DMS114 treated with DMSO at 0.1 percent for 48 hours (cell line): ENCODE measurements around the gene GPR22.
A peak's percentile ranks its signal among the peaks of the same experiment; 100 is the strongest.

Source experiments
- DNase-seq: peaks from one replicate; lab custom pipeline; 2025; ENCODE audit not compliant: unreplicated experiment; lab: John Stamatoyannopoulos, UW

The GPR22 gene

GRCh38 chr7:107469929-107470328 lies at the start of gene GPR22:
GPR22 (plus strand) TSS chr7:107470057; CDS start chr7:107474061, 4,004 bp downstream.
- DNase-seq, result no peak

- DNase-seq, result no peak
Measured at GRCh38 chr7:107427462-107427861, 42.4 kb upstream of the GPR22 start.

- no peak for DNase-seq
Measured at GRCh38 chr7:107428642-107429041, 41.2 kb upstream of the GPR22 start.

GRCh38 chr7:107430057-107430456 lies 39.8 kb upstream of the GPR22 start:
- no peak for DNase-seq

GRCh38 chr7:107432261-107432660 lies 37.6 kb upstream of the GPR22 start:
- DNase-seq, result no peak

- no peak for DNase-seq
Measured at GRCh38 chr7:107435749-107436148, 34.1 kb upstream of the GPR22 start.

- no peak for DNase-seq
Measured at GRCh38 chr7:107439025-107439424, 30.8 kb upstream of the GPR22 start.

- DNase-seq, result no peak
Measured at GRCh38 chr7:107441581-107442422, 28.1 kb upstream of the GPR22 start.

- DNase-seq, result no peak
Measured at GRCh38 chr7:107442678-107443077, 27.2 kb upstream of the GPR22 start.

- DNase-seq, result no peak
Measured at GRCh38 chr7:107446531-107446930, 23.3 kb upstream of the GPR22 start.

GRCh38 chr7:107446988-107447387 lies 22.9 kb upstream of the GPR22 start:
- DNase-seq, result no peak

GRCh38 chr7:107450970-107451369 lies 18.9 kb upstream of the GPR22 start:
- no peak for DNase-seq

GRCh38 chr7:107453388-107453787 lies 16.5 kb upstream of the GPR22 start:
- DNase-seq, result no peak

GRCh38 chr7:107461938-107462533 lies 7.8 kb upstream of the GPR22 start:
- DNase-seq, result no peak

- DNase-seq, result peak; percentile 47
Measured at GRCh38 chr7:107463139-107464078, 6.4 kb upstream of the GPR22 start.

GRCh38 chr7:107464666-107465226 lies 5.1 kb upstream of the GPR22 start:
- DNase-seq, result no peak

- no peak for DNase-seq
Measured at GRCh38 chr7:107467972-107468371, 1.9 kb upstream of the GPR22 start.

GRCh38 chr7:107468824-107469223 lies 1.0 kb upstream of the GPR22 start:
- no peak for DNase-seq

GRCh38 chr7:107471292-107472070 lies 1.6 kb downstream of the GPR22 start:
- no peak for DNase-seq

- no peak for DNase-seq
Measured at GRCh38 chr7:107472116-107472515, 2.3 kb downstream of the GPR22 start.
